ENCODE data around the gene CPNE5. TPM values are rescaled to one million over a fixed set of nuclear protein-coding genes. Genes with fewer than 3 reads are reported as not detected.

The CPNE5 gene
- total RNA-seq, 1 donor from 2014 or later, result 0.13 TPM

DNA sequence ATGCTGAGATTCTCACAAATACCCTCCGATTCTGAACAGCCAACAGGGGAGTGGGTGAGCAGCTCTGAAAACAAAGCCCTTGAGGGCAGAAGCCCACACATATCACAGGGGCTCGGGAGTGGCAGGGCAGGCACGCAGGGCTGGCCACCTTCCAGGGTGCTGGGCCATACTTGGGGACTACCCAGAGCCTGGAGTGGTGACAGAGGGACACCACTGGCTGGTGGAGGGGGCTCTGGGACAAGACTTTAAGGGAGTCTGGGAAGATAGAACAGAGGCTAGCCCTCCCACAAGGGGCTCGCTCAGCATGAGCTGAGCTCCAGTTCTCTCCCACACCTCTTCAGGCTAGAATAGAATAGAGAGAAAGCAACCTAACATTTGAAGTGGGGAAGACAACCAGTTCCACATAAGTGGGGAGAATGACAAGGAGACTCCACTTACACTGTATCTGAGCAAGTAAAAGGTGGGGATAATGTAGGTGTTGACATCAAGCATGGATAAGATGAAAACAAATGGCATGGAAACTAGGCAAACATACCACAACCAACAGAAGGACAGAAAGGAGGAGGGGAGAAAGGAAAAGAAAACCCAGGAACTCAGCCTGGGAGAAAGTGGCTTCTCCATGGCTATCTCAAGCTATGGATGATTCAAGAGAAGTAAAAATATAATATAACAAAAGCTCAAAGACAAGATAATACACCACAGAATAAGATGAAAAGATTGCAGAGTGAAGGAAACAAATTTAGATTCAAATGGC, 28.4 kb upstream of the CPNE5 start:
- Histone ChIP-seq H3K36me3 (ENCODE audit: control insufficient read depth, insufficient read depth, low read length) (no peaks in the 10 kb centered on the region), H3K27me3 (ENCODE audit: control insufficient read depth, insufficient read depth, low read length) (no peaks in the 10 kb centered on the region), H3K4me3 (ENCODE audit: low read depth, low read length) (no peak overlapping the region)
- no peak for DNase-seq (ENCODE audit: low read depth)
- TF ChIP-seq, protein P1, sequence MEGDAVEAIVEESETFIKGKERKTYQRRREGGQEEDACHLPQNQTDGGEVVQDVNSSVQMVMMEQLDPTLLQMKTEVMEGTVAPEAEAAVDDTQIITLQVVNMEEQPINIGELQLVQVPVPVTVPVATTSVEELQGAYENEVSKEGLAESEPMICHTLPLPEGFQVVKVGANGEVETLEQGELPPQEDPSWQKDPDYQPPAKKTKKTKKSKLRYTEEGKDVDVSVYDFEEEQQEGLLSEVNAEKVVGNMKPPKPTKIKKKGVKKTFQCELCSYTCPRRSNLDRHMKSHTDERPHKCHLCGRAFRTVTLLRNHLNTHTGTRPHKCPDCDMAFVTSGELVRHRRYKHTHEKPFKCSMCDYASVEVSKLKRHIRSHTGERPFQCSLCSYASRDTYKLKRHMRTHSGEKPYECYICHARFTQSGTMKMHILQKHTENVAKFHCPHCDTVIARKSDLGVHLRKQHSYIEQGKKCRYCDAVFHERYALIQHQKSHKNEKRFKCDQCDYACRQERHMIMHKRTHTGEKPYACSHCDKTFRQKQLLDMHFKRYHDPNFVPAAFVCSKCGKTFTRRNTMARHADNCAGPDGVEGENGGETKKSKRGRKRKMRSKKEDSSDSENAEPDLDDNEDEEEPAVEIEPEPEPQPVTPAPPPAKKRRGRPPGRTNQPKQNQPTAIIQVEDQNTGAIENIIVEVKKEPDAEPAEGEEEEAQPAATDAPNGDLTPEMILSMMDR (IDR thresholded peaks at IDR 0.05; ENCODE audit: insufficient read depth, low read length, poor library complexity, severe bottlenecking), result no peak

DNA sequence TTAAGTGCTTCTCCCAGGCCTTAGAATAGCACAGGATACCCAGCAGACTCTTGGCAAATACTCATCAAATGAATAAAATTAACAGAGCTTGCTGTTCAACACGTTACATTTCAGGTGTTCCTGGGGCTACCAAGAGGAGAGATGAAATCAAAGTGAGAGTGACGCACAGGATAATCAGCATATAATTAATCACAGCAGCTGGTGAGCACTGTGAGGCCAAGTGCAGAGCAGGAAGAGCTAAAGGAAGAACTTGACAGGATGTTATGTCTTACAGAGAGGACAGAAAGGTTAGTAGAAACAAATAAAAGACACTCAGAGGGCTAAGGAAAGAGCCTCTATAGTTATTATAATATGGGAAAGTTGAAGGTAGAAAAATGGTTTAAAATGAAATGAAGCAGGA, 26.6 kb upstream of the CPNE5 start:
- no peak overlapping the region for H3K4me3 ChIP-seq (ENCODE audit: low read depth, low read length)
- no peak for DNase-seq (ENCODE audit: low read depth)
- H3K36me3 ChIP-seq (ENCODE audit: control insufficient read depth, insufficient read depth, low read length), result no peaks in the 10 kb centered on the region
- H3K27me3 ChIP-seq (ENCODE audit: control insufficient read depth, insufficient read depth, low read length), result no peaks in the 10 kb centered on the region
- TF ChIP-seq, protein P1 (IDR thresholded peaks at IDR 0.05; ENCODE audit: insufficient read depth, low read length, poor library complexity, severe bottlenecking), result no peak

DNA sequence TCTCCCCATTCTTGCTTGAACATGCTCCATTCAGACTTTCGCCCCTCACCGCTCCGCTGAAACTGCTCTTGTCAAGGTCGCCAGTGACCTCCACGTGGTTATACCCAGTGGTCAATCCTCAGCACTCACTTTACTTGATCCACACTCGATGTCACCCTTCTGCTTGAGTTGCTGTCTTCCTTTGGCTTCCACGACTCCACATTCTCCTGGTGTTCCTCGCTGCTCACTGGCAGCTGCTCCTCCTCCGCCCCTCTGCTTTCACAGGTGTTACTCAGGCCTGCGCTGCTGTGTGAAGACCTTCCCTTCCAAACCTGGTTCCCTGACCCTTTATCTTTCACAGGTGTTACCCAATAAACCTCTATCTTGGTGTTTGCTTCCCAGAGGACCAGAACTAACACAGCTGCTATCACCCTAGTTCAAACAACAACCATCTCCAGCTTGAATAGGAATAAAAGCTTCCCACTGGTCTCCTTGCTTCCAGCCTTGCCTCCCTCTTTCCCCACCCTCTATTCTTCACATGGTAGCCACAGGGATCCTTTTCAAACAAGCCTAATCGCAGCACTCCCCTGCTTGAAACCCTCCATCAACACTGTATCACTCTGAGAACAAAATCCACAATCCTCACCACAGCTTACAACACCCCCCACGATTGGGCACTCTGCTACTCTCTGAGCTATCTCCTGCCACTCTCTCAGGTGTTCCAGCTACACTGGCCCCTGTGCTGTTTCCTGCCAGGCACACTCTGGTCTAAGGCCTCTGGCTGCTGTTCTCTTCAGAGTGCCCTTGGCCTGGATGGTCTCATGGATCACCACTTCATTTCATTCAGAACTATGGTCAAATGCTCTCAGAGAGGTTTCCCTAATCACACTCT, 24.7 kb upstream of the CPNE5 start:
- DNase-seq (ENCODE audit: low read depth), result no peak
- Histone ChIP-seq H3K36me3 (ENCODE audit: control insufficient read depth, insufficient read depth, low read length) (no peaks in the 10 kb centered on the region), H3K4me3 (ENCODE audit: low read depth, low read length) (no peak overlapping the region), H3K27me3 (ENCODE audit: control insufficient read depth, insufficient read depth, low read length) (no peaks in the 10 kb centered on the region)
- TF ChIP-seq, protein P1 (IDR thresholded peaks at IDR 0.05; ENCODE audit: insufficient read depth, low read length, poor library complexity, severe bottlenecking), result no peak

DNA sequence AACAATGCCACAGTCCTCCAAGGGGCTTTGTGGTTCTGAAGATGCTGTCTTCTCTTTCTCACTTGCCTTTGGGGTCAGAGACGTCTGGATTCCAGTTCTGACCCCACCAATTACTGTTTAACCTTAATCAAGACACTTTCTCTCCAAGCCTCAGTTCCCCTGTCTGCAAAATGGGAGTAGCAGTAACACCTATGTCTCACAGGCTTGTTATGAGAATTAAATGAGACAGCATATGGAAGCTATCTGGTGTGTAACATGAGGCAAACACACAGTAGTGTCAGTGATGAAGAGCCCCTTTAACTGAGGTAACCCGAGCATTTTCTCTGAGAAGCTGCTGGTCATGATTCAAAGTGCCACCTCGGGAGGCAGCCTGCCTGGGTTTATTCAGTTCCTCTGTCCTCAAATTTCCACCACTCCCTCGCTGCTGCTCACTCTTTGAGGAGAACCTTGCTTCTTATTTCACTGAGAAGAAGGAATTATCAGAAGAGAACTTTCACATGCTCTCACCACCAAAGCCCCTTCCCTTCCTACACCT, 23.7 kb upstream of the CPNE5 start:
- TF ChIP-seq, protein P1 (IDR thresholded peaks at IDR 0.05; ENCODE audit: insufficient read depth, low read length, poor library complexity, severe bottlenecking), result no peak
- DNase-seq (ENCODE audit: low read depth), result no peak
- Histone ChIP-seq H3K27me3 (ENCODE audit: control insufficient read depth, insufficient read depth, low read length) (no peaks in the 10 kb centered on the region), H3K4me3 (ENCODE audit: low read depth, low read length) (no peak overlapping the region), H3K36me3 (ENCODE audit: control insufficient read depth, insufficient read depth, low read length) (no peaks in the 10 kb centered on the region)

DNA sequence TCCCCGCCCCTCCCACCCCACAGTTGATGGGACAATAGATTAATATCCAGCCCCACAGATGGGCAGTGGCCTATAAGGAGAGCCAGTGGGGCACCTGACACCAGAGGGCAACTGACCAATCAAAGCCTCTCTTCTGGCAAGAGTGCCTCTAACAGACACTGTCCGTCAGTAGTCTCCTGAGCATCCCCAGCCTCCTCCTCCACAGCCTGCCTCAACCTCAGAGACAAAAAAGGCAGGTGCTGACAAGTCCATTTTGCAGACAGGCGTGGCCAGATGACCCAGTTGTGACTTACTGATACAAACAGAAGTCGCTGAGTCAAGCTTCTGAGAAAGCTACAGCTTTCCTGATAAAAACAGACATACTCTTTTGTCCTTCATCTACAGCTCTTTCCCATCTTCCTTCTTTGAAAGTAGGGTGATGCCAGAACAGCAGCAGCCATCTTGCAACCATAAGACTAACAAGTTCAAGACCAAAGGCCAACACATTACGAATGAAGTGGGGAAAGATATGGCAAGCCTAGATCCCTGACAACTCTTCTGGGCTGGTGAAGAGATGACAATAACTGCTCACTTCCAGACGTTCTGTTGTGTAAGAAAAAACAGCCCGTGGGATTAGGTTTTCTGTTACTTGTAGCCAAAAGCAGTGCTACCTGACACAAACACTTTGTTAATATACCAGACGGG, 23.1 kb upstream of the CPNE5 start:
- TF ChIP-seq, protein P1 (IDR thresholded peaks at IDR 0.05; ENCODE audit: insufficient read depth, low read length, poor library complexity, severe bottlenecking), result no peak
- no peaks in the 10 kb centered on the region for H3K36me3 ChIP-seq (ENCODE audit: control insufficient read depth, insufficient read depth, low read length)

More for the DNA sequence above, 23.1 kb upstream of the CPNE5 start:
- DNase-seq (ENCODE audit: low read depth), result no peak
- Histone ChIP-seq H3K27me3 (ENCODE audit: control insufficient read depth, insufficient read depth, low read length) (no peaks in the 10 kb centered on the region), H3K4me3 (ENCODE audit: low read depth, low read length) (no peak overlapping the region)

All from kidney epithelial cell (primary cell).